ENCODE results near the gene IRF8. TPM values are rescaled to one million over a fixed set of nuclear protein-coding genes. Genes with fewer than 3 reads are reported as not detected.

IRF8 gene
- total RNA-seq, 3 donors from 2014 or later (not counting 1 experiment from before 2014, with no cell fraction given) = 101 to 167 (median 122) TPM

DNA sequence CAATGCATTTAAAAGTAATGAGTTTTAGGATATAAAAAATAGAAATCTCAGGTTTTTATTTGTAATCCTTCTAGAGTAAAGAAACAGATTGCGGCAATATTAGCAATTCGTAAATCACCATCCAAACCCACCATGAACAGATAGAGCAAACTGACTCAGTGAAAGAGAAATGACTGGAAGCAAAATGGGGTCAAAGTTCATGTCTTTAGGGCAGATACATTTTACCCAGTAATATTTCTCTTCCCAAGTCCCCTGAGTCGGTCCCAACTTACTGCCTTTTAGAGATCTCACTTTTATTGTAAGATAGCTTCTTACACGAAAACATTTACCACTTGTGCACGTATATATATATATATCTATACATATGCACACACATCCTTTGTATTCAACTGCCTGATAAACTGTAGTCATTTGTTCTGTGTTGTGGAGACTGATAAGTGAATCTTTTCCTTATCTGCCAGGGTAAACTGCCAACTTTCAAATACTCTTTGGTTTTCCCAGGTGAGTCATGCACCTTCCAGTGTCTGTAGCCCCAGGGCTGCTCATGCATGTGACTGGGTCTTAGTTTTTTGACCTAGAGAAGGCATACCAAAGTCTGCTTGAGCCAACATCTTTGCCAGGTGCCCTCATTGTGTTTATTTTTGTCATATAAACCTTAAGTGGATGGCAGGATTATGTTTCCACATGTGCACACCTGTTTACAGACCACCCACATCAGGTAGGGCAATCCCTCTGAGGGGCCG is 7.8 kb upstream of the IRF8 start:
- 98% methylated on average over 4 of the region's 6 CpGs for WGBS (ENCODE audit: insufficient coverage)
- Histone ChIP-seq H3K27me3 (ENCODE audit: control insufficient read depth, insufficient read depth, low read length) (no peaks in the 10 kb centered on the region), H3K36me3 (ENCODE audit: control insufficient read depth, insufficient read depth, low read length) (no peaks in the 10 kb centered on the region), H3K9me3 (ENCODE audit: control insufficient read depth, insufficient read depth, low read length) (no peaks in the 10 kb centered on the region), H3K27ac (ENCODE audit: low read length) (no peak overlapping the region), H3K4me1 (ENCODE audit: control insufficient read depth, insufficient read depth, low read length) (peaks cover 17% of the 10 kb centered on the region), H3K4me3 (ENCODE audit: low read length) (no peak overlapping the region)
- peaks cover 20 to 26% of the 10 kb centered on the region in 2 donors for H3K4me1 Mint-ChIP-seq
- no peaks in the 10 kb centered on the region for H3K9me3 Mint-ChIP-seq
- H3K27me3 Mint-ChIP-seq (ENCODE audit: low read depth in 2 of 2) = no peaks in the 10 kb centered on the region
- H3K27ac Mint-ChIP-seq = no peak overlapping the region
- ATAC-seq (no peak), DNase-seq (no peak)
- H3K36me3 Mint-ChIP-seq = no peaks in the 10 kb centered on the region
- H3K4me3 Mint-ChIP-seq = no peak overlapping the region
- intact Hi-C loops (cut with micrococcal nuclease) = no loop called here
- TF ChIP-seq, protein P1, sequence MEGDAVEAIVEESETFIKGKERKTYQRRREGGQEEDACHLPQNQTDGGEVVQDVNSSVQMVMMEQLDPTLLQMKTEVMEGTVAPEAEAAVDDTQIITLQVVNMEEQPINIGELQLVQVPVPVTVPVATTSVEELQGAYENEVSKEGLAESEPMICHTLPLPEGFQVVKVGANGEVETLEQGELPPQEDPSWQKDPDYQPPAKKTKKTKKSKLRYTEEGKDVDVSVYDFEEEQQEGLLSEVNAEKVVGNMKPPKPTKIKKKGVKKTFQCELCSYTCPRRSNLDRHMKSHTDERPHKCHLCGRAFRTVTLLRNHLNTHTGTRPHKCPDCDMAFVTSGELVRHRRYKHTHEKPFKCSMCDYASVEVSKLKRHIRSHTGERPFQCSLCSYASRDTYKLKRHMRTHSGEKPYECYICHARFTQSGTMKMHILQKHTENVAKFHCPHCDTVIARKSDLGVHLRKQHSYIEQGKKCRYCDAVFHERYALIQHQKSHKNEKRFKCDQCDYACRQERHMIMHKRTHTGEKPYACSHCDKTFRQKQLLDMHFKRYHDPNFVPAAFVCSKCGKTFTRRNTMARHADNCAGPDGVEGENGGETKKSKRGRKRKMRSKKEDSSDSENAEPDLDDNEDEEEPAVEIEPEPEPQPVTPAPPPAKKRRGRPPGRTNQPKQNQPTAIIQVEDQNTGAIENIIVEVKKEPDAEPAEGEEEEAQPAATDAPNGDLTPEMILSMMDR (IDR thresholded peaks at IDR 0.05) = no peak

DNA sequence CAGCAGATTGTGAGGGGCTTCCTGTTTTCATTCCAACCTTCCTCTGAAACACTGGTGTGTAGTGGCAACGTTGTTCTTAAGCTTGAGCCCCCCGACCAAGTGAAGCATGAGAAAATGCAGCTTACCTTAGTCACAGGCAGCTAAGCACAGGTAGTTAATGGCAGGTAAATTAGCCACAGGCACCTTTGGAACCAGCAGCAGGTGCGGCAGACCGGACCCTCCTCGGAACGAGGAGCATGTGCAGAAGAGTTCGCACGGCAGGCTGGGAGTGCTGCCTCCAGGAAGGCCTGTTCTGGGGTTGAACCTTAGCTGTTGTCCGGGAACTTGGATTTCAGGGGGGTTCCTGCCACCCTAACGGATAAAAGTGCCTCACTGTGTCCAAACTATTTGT is 7.2 kb upstream of the IRF8 start:
- intact Hi-C loops (cut with micrococcal nuclease) = no loop called here
- H3K4me3 Mint-ChIP-seq = no peak overlapping the region
- H3K36me3 Mint-ChIP-seq = no peaks in the 10 kb centered on the region
- Histone ChIP-seq H3K4me1 (ENCODE audit: control insufficient read depth, insufficient read depth, low read length) (peaks cover 17% of the 10 kb centered on the region), H3K36me3 (ENCODE audit: control insufficient read depth, insufficient read depth, low read length) (no peaks in the 10 kb centered on the region), H3K9me3 (ENCODE audit: control insufficient read depth, insufficient read depth, low read length) (no peaks in the 10 kb centered on the region), H3K27ac (ENCODE audit: low read length) (no peak overlapping the region), H3K4me3 (ENCODE audit: low read length) (no peak overlapping the region), H3K27me3 (ENCODE audit: control insufficient read depth, insufficient read depth, low read length) (no peaks in the 10 kb centered on the region)
- no peaks in the 10 kb centered on the region for H3K9me3 Mint-ChIP-seq
- DNase-seq (no peak), ATAC-seq (no peak)
- H3K27me3 Mint-ChIP-seq (ENCODE audit: low read depth in 2 of 2) = no peaks in the 10 kb centered on the region
- H3K27ac Mint-ChIP-seq = no peak overlapping the region
- H3K4me1 Mint-ChIP-seq = peaks cover 20 to 26% of the 10 kb centered on the region in 2 donors
- TF ChIP-seq, protein P1 (IDR thresholded peaks at IDR 0.05) = no peak
- 89% methylated on average over 10 of the region's 10 CpGs for WGBS (ENCODE audit: insufficient coverage)

- TF ChIP-seq, protein P1 (IDR thresholded peaks at IDR 0.05) = no peak
- H3K9me3 ChIP-seq (ENCODE audit: control insufficient read depth, insufficient read depth, low read length) = no peaks in the 10 kb centered on the region
- Mint-ChIP-seq H3K27me3 (ENCODE audit: low read depth in 2 of 2) (no peaks in the 10 kb centered on the region), H3K9me3 (no peaks in the 10 kb centered on the region), H3K4me3 (no peak overlapping the region), H3K27ac (no peak overlapping the region), H3K36me3 (no peaks in the 10 kb centered on the region), H3K4me1 (peaks cover 23 to 26% of the 10 kb centered on the region in 2 donors)
- intact Hi-C loops (cut with micrococcal nuclease) = no loop called here
- H3K27me3 ChIP-seq (ENCODE audit: control insufficient read depth, insufficient read depth, low read length) = no peaks in the 10 kb centered on the region
- H3K4me3 ChIP-seq (ENCODE audit: low read length) = no peak overlapping the region
- peaks cover 17% of the 10 kb centered on the region for H3K4me1 ChIP-seq (ENCODE audit: control insufficient read depth, insufficient read depth, low read length)
- DNase-seq (no peak), ATAC-seq (no peak)
- H3K27ac ChIP-seq (ENCODE audit: low read length) = no peak overlapping the region
- 95% methylated on average over 4 of the region's 4 CpGs for WGBS (ENCODE audit: insufficient coverage)
- no peaks in the 10 kb centered on the region for H3K36me3 ChIP-seq (ENCODE audit: control insufficient read depth, insufficient read depth, low read length)
These were observed 6.2 kb upstream of the IRF8 start for GRCh38 chr16:85892760-85893159.

GRCh38 chr16:85894266-85894665 is 4.7 kb upstream of the IRF8 start:
- Mint-ChIP-seq H3K4me1 (peaks cover 18 to 19% of the 10 kb centered on the region in 2 donors), H3K9me3 (no peaks in the 10 kb centered on the region), H3K27ac (no peak overlapping the region), H3K27me3 (ENCODE audit: low read depth in 2 of 2) (no peaks in the 10 kb centered on the region), H3K4me3 (no peak overlapping the region), H3K36me3 (no peaks in the 10 kb centered on the region)
- Histone ChIP-seq H3K9me3 (ENCODE audit: control insufficient read depth, insufficient read depth, low read length) (no peaks in the 10 kb centered on the region), H3K4me1 (ENCODE audit: control insufficient read depth, insufficient read depth, low read length) (peaks cover 13% of the 10 kb centered on the region), H3K4me3 (ENCODE audit: low read length) (no peak overlapping the region), H3K36me3 (ENCODE audit: control insufficient read depth, insufficient read depth, low read length) (no peaks in the 10 kb centered on the region), H3K27ac (ENCODE audit: low read length) (no peak overlapping the region), H3K27me3 (ENCODE audit: control insufficient read depth, insufficient read depth, low read length) (no peaks in the 10 kb centered on the region)
- TF ChIP-seq, protein P1 (IDR thresholded peaks at IDR 0.05) = no peak
- DNase-seq = no peak
- intact Hi-C loops (cut with micrococcal nuclease) = no loop called here
- no peak for ATAC-seq
- WGBS (ENCODE audit: insufficient coverage) = 83% methylated on average over 6 of the region's 6 CpGs

Measured in natural killer cell (primary cell).